HL-60 (cell line): ENCODE measurements around the gene PRDX1.

Source experiments
- POLR2AphosphoS5 ChIP-seq: IDR thresholded peaks from 2 replicates; pipeline ENCODE4 v1.6.1; 2012; ENCODE audit warnings: low read depth
- TF ChIP-seq, protein P1 (sequence below): IDR thresholded peaks from one replicate; pipeline ENCODE4 v1.5.1; 2011; ENCODE audit warnings: low read length, control low read depth, inconsistent platforms; ENCODE audit not compliant: insufficient read depth

DNA sequence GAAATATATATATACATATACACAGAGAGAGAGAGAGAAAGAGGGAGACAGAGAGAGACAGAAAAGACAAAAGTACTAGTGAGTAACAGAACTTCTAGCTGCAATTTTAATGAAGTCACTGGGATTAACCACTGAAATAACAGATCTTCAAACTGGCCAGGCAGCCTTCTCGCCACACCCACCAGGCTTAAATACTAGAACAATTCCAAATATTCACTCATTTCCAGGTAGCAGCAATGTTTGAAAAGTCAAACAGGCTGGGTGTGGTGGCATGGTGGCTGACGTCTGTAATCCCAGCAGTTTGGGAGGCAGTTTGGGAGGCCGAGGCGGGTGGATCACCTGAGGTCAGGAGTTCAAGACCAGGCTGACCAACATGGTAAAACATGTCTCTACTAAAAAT is 5.2 kb downstream of the PRDX1 start:
- TF ChIP-seq POLR2AphosphoS5, result no peak
- TF ChIP-seq, protein P1, sequence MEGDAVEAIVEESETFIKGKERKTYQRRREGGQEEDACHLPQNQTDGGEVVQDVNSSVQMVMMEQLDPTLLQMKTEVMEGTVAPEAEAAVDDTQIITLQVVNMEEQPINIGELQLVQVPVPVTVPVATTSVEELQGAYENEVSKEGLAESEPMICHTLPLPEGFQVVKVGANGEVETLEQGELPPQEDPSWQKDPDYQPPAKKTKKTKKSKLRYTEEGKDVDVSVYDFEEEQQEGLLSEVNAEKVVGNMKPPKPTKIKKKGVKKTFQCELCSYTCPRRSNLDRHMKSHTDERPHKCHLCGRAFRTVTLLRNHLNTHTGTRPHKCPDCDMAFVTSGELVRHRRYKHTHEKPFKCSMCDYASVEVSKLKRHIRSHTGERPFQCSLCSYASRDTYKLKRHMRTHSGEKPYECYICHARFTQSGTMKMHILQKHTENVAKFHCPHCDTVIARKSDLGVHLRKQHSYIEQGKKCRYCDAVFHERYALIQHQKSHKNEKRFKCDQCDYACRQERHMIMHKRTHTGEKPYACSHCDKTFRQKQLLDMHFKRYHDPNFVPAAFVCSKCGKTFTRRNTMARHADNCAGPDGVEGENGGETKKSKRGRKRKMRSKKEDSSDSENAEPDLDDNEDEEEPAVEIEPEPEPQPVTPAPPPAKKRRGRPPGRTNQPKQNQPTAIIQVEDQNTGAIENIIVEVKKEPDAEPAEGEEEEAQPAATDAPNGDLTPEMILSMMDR, result no peak
